GM18867 (cell line): ENCODE measurements around the gene WNT2B.

Experiments used
- ATAC-seq: cut with Tn5 transposase; IDR thresholded peaks from one replicate; pipeline ENCODE4 v1.9.1; 2021; ENCODE audit warnings: mild to moderate bottlenecking, moderate library complexity; ENCODE audit not compliant: unreplicated experiment

Gene WNT2B

DNA sequence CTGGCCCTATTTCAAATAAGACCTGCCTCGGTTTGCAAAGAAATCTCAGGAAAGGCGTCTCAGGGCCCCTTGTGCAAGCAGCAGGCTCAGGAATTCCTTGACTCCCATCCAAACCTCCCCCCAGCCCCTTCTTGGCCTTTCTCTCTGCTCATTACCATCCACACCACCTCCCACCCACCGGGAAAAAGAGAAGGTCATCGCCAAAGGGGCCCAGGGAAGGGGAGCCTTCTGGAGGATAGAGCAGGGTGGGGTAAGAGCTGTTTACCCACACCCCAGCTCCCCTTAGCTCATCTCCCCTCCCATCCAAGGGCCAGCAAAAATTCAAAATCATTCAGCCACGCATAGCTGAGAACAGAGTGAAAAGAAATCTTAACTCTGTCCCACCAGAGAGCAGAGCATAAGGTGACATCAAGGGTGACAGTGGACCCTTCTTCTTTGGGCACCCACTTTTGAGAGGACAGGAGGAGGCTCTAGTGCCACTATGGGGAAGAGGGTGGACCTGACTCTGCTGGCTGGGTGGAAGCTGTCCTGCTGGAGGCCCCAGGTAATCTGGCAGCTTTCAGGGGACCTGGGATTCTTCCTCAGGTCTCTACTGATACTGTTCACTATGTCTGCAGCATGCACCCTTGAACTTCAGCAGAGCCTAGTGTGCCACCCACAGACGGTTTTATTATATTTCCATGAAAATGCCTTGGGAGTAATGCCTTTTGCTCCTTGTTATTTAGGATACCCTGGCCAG is 3.9 kb upstream of the WNT2B start:
- ATAC-seq: no peak

DNA sequence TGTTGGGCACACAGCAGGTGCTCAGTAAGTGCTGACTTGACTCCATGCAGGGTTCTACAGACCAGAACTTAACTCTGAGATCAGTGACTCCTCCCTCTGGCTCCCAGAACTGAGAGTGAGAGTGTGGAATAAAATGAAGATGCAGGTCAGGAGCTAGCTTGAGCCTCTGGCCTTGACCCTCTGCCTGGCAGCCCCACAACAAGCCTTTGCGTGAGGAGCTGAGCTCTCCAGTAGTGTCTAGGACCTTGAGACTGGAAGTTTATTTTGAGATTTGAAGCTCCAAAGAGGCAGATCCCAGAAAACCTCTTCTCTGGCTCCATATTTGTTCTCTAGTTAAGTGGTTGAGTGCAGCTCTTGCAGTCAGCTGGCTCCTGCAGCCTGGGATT is 3.4 kb upstream of the WNT2B start:
- no peak for ATAC-seq

DNA sequence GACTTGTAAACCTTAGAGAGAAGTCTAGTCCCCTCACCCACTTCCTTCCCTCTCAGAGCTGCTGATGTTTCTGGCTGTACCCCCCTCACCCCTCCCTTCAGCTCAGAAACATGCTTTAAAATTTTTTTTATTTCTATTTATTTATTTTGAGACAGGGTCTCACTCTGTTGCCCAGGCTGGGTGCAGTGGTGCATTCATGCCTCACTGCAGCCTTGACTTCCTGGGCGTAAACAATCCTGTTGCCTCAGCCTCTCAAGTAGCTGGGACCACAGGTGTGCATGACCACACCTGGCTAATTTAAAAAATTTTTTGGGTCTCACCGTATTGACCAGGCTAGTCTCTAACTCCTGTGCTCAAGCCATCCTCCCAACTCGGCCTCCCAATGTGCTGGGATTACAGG is 2.9 kb upstream of the WNT2B start:
- ATAC-seq: no peak

DNA sequence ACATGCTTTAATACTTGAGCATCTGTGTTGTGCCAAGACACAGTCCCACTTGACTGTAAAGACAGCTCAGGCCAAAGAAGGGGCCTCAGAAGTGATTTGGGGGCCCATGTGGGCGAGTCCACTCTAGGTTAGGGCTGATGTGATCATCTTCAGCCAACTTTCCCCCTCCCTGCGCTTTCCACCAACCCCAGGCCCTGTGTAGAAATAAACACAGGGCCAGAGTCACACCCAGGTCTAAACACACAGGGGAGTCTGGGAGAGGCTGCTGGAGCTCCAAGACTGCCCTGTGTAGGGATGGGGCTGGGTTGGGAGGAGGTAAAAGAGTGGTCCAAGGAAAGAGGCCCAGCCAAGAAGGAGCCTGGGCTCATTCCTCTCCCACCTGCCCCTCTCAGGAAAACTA is 2.5 kb upstream of the WNT2B start:
- ATAC-seq: no peak

DNA sequence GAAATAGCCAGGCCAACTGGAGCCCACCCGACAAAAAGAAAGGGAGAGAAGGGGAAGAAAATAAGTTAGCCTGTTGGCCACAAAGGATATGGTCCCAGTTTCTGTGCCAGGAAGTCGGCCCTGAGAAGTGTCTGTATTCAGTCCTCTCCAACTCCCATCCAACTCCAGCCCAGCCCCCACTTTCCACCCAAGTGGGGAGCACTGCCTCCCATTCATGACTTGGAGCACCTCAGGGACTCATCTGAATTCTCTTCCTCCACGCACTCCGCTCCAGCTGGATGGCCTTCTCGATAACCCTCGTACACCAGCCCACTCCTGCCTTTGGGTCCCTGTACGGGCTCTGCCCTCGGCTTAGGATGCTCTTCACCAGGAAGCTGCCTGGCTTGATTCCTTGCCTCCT is 2.0 kb upstream of the WNT2B start:
- ATAC-seq: no peak

DNA sequence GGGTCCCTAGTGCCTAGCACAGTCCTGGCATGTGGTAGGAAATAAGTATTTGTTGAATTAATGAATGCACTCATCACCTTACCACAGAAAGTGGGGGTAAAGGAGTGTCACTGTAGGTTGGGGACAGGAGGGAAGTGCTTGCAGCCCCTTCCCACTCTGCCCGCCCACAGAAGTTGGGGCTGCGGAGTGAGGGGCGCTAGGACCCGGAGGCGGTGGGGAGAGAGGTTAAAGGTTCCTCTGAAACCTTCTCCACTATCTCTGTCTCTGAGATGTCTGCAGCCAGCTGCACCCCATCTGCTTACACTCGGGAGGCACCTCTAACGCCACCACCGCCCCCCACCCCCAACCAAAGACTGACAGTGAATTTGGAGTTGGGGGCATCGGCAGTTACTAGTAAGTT is 1.4 kb upstream of the WNT2B start:
- ATAC-seq: no peak

DNA sequence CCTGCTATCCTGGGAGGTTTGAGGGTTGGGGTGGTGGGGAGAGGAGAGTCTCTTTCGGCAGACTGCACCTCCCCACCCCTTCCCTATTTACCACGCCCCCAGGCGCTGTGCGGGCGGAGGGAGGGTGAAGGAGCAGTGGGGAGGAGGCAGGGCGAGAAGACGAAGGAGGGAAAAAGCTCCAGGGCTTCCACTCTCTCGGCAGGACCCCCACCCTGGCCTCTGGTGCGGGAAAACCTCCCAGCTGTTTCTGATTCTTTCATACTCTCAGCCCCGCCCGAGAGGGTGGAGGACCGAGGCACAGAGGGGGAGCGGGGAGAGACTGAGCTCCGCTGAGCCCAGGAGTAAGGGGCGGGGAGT is 866 bp upstream of the WNT2B start:
- no peak for ATAC-seq

DNA sequence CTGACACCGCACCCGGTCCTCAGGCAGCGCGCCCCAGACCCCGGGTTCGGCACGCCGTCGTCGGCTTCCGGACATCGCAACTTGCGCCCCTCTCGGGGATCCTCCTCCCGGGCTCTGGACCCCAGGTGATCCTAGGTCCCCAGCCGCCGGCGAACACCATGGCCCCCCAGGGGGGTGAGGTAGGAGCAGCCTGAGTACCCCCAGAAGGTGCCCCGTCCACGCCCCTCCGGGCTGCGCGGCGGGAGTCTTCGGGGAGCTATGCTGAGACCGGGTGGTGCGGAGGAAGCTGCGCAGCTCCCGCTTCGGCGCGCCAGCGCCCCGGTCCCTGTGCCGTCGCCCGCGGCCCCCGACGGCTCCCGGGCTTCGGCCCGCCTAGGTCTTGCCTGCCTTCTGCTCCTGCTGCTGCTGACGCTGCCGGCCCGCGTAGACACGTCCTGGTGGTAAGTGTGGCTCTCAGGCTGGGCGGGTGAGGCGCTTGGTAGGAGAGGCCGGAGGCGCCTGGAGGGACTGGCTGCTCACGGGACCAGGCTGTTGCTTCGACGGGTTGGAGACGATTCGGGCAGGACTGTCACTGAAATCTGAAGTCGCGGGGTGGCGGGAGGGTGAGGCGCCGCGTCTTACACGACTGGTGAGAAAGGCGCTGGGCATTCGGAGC is 367 bp downstream of the WNT2B start:
- ATAC-seq: no peak

DNA sequence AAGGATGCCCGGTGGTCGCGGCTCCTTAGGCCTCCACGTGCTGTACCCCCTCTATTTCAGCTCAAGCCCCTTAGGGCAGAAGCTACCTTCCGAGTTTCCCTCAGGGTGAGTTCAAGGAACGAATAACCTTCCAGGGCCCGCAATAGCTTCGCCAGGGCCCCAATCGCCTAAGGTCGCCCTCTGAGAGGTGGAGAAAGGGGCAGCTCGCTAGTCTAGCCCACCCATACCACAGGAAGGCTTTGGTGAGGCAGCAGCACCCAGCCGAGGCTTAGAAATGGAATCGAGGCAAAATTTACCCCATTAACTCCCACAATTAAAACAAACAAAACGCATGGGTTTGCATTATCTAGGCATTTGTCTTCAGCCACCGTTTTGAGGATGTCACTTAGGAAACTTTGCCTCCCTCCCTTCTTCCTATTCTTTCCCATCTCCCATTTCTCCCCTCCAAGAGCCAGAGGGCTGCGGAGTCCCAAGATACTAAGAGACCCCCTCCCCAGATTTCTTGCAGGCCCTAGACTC is 954 bp downstream of the WNT2B start:
- no peak for ATAC-seq

DNA sequence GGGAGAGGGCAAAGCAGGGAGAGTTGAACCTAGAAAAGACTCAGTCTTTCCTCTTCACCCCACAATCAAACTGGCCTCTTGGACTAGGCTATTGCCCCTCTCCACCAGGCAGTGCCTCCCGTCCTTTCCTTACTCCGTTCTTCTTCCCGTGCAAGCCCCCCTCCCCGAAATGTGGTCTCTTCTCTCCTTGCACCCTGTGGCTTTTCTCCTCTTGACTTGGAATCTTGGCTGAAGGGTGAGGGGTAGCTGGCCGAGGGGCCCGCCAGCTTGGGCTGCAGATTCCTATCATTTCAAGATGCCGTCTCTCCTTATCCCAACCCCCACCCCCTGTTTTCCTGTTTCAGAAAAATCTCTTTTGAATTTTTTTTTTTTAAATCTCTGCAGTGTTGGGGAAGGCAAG is 1.6 kb downstream of the WNT2B start:
- ATAC-seq: no peak

DNA sequence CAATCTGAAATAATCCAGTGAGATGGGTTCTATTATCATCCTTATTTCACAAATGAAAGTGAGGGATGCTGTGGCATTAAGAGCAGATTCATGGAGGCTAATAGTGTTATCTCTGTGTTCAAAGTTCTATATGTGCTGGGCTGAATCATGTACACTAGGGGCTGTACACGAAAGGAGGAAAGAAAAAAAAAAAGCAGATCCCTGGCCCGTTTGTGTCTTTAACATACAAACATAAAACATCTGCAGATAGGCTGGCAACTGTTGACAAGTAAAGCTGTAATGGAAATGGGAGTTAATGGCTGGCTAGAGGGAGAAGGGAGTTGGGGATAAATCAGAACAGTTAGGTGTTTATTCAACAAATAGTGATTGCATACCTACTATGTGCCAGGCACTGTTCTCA is 3.1 kb downstream of the WNT2B start:
- ATAC-seq: no peak

DNA sequence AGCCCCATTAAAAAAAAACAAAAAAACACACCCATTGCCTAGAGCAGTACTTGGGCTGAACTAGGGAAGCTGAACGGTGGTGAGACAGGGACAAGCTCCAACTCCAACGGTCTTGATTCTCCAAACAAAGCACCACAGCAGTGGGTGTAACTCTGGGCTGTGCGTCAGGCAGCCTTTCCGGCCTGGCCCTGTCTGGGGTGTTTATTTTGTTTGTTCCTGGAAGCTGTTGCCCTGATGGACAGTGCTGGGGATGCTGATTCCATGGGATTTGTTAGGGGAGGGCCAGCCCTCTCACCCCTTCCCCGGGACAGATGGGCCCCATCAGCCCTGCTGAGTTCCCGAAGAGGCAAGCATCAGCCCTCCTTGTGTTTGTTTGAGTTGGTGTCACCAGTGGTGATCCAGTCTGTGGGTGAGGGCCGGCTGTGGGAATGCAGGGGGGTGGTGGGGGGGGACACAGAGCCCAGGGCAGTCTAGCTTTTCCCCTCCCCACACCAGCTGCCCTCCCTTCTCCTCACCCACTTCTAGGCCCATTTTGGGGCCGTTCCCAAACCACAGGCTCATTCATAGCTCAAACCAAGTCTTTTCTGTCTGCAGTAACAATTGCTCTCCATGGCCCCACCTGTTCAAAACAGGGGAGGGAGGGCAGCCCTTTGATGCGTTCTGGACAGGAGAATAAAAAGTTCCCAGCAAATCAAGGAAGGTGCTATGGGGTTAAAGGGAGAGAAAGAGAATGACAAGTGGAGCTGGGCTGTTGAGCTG is 4.5 kb downstream of the WNT2B start:
- no peak for ATAC-seq

DNA sequence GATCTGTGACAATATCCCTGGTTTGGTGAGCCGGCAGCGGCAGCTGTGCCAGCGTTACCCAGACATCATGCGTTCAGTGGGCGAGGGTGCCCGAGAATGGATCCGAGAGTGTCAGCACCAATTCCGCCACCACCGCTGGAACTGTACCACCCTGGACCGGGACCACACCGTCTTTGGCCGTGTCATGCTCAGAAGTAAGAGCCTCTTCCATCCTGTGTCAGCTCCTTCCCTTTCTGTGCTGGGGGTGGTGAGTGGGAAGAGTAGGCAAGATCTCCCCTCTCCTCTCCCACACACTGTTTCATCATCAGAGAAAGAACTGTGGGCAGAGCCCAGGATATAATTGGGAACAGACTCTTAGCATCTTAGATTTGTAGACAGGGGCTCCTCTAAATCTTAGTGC is 6.1 kb downstream of the WNT2B start:
- no peak for ATAC-seq

DNA sequence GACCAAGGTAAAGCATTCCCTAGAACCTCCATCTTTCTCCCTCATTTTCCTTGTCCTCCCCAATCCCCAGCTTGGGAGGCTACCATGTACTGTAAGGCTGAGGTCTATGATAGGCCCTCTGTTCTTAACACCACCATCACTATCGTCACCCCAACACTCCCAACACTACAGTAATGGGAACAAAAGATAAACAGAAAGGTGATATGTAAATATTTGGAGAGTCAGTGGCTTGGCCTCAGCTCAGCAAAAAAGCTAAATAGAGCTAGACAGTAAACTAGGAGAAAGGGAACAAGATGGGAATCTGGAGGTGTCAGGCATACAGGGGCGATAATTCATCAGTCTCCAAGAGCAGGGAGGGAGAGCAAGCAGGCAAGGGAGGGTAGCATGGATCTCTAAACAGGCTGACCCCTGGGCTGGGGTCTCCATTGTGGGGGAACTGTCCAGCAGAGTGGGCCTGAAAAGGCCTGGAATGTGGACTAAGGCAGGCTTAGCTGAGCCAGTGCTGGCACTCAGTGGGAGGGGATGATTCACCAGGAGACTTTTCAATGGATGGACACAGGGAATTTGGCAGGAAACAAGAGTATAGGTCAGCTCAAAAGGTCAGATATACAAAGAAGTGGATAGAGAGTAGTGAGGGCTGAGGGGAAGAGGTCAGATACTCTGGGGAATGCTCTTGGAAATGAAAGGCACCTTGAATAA is 6.7 kb downstream of the WNT2B start:
- no peak for ATAC-seq

DNA sequence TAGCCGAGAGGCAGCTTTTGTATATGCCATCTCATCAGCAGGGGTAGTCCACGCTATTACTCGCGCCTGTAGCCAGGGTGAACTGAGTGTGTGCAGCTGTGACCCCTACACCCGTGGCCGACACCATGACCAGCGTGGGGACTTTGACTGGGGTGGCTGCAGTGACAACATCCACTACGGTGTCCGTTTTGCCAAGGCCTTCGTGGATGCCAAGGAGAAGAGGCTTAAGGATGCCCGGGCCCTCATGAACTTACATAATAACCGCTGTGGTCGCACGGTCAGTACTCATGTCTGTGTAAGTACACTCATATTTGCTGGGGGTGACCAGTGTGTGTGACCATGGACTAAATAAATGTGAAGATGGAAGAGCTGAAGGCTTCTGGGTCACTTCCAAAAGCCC is 7.4 kb downstream of the WNT2B start:
- no peak for ATAC-seq

DNA sequence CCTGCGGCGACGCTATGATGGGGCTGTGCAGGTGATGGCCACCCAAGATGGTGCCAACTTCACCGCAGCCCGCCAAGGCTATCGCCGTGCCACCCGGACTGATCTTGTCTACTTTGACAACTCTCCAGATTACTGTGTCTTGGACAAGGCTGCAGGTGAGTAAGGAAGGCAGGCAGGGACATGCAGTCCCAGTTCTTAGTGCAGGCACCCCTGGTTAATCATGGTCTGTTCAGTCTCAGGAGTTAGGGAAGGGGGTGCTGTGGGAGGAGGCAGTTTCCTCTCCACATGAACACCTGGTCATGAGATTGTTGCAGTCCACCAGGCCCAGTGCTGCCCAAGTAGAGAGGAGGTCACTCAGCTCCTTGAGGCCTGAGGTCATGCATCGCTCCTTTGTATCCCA is 8.5 kb downstream of the WNT2B start:
- no peak for ATAC-seq

DNA sequence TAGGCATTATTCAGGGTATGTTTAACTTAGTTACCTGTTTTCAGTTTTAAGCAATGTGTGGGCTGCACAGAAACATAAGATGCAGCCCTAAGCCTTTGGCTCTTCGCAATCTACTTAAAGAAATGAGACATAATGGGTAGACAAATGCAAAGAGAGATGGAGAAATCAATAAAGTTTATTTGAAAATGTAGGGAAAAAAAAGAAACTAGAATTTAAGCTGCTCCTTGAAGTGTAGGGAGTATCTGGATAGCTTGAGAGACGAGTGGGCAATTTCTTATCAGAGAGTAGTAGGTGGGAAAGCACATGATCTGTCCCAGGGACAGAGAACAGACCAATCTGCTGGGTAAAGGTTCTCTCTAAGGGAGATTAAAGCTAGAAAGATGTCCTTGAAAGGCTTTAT is 8.9 kb downstream of the WNT2B start:
- ATAC-seq: no peak

DNA sequence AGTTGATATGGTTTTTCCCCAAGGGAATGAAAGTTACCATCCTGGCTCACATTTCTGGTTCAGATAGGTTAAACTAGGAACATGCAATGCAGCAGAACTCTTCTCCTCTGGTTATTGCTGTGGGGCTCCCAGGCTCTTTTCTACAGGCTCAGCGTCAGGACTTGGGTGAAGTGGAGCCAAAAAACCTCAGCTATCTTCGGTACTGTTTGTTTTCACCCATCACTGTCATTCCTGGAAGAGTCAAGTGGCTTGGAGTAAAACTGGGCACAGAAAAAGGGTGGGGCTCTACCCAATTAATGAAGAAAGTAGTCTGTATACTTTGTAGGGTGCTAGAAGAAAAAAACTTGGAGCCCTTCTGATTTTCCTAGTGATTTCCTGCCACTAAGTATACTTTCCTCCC is 9.4 kb downstream of the WNT2B start:
- ATAC-seq: no peak

DNA sequence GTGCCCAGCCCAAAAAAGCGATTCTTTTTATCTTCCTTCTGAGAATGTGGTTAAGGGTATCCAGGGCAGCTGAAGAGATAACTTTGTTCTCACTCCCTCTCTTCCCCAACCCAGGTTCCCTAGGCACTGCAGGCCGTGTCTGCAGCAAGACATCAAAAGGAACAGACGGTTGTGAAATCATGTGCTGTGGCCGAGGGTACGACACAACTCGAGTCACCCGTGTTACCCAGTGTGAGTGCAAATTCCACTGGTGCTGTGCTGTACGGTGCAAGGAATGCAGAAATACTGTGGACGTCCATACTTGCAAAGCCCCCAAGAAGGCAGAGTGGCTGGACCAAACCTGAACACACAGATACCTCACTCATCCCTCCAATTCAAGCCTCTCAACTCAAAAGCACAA is 11.4 kb downstream of the WNT2B start:
- ATAC-seq: no peak

DNA sequence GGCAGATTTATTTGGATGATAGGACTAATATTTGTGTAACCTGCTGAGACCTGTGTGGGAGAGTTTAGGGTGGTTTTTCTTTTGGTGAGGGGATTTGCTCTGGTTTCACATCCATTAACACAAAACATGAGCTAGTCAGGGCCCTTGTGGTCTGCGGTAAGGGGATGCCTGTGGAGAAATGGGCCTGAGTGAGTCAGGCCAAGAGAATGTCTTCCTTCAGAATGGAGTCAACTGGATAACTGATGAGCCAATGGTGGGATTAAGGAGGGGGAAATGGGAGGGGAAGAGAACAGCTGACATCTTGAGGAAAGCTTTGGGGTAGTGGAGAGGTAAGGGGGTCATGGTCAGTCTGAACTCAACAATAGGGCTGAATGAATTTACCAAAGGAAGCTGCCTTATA is 13.9 kb downstream of the WNT2B start:
- no peak for ATAC-seq

DNA sequence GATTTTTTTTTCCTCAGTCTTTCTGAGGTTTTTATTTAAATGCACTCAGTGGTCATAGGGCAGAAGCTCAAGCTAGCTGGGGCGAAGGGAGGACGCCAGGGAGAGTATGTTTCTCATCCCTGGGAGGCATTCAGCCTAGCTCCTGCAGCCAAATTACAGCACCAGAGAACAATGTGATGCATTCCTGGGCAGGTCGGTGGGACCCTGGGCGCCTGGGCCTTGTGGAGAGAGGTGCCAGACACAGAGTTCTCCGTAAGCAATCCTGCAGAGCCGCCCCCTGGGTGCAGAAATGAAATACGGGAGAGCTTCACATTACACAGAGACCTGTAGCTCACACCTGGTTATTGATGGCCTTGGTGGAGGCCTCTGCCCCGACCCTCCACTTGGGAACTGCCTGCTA is 15.5 kb downstream of the WNT2B start:
- ATAC-seq: no peak

DNA sequence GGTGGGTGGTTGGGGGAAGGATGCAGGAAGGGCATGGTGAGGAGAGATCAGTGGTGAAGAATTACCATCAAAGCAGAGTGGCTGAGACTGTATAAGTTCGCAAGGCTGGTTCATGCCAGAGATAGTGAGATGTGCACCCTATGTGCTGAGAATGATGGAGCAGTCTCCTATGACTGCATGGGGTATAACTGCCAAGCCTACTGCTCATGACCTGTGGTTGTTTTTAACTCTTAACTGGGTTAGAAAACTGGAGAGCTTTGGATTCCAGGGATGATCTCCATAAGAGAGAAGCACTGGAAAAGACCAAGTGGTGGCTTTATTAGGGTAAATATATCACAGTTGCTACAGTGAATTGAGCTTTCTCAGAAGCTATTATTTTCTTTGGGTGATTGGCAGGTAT is 16.2 kb downstream of the WNT2B start:
- no peak for ATAC-seq
